ENCODE data around the gene RCAN3. TPM values are rescaled to one million over a fixed set of nuclear protein-coding genes. Genes with fewer than 3 reads are reported as not detected.

The RCAN3 gene
- total RNA-seq, 2 experiments from 2014 or later, result 51.2 to 56.6 TPM

DNA sequence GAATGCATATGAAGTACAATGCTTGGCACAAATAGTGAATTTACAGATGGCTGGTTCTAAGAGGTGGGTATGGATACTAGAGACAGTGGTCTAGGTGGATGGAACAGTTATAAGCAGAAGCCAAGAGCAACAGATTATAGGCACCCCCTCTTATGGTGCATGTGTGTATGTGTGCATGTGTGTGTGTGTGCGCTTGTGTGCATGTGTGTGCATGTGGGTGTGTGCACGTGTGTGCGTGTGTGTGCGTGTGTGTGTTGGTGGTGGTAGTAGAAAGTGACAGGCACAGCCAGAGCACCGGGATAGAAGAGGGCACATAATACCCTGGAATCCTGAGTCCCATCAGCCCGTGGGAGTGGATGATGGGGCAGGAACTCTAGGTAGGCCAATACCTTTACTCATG is 54.6 kb downstream of the RCAN3 start:
- POLR2A ChIA-PET, result no interaction called here
- CTCF ChIA-PET, result no interaction called here

DNA sequence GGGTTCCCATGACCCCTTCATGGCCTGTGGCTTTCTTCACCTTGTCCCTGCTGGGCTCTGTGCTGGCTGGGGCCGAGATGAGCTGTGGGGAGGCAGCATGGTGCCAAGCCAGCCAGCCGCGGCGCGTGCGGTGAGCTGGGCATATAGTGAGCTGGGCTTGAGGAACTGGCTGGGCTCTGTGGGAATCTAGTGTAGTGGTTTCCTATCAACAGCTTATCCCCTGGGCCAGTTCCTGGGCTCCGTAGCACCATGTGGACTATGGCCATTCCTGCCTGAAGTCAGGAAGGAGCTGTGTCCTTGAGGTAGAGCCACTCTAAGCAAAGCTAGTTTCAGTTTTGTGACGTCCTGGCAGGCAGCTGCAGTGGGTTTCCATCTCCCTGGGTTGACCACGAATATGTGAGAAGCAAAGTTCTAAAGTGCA is 55.1 kb downstream of the RCAN3 start:
- POLR2A ChIA-PET, result no interaction called here

GRCh38 chr1:24558455-24558854 is 55.8 kb downstream of the RCAN3 start:
- POLR2A ChIA-PET, result no interaction called here
- CTCF ChIA-PET, result no interaction called here

More for the DNA sequence above, 55.1 kb downstream of the RCAN3 start:
- CTCF ChIA-PET, result no interaction called here

DNA sequence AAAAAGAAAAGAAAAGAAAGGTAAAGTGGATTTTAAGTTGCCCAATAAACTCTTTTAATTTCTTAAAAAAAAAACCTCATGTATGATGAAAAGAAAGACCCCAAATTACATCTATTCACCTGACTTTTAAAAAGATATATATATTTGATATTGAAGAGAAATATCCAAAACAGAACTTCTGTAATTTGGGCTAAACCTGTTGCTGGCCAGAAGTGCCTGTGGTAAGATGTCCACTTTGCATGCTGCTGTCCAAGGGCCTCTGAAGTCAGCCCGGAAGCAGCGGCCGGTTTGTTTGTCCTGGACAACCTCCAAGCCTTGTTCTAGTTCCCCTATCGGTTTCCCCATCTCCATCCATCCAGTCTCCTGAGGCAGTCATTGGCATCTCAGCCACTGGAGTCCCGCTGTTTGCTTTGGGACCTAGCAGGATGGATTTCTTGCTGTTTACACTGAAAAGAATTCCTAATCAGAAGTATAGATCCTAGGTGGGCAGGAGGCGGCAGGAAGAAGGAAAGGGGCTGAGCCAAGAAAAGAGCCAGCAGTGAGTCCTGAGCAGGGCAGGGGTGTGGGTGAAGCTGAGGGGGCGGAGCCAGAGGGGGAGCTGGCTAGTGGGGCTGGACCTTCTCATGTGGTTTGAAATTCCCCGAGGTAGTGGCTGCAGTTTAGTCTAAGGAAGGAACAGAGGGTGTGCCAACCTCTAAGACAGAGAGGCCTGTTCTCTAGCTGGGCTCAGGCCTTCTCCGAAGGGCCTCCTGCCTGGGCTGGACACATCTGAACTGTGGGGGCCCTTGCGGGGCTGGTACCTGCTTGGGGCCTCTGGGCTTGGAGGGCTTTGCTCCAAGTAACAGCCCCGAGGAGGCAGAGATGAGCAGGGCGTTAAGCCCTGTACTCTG is 56.5 kb downstream of the RCAN3 start:
- ChIA-PET CTCF (interaction anchor here (0.6 kb wide), 1 partner anchor 320 kb away, joined by 3 read pairs; no protein-coding TSS in a partner anchor), POLR2A (no interaction called here)

DNA sequence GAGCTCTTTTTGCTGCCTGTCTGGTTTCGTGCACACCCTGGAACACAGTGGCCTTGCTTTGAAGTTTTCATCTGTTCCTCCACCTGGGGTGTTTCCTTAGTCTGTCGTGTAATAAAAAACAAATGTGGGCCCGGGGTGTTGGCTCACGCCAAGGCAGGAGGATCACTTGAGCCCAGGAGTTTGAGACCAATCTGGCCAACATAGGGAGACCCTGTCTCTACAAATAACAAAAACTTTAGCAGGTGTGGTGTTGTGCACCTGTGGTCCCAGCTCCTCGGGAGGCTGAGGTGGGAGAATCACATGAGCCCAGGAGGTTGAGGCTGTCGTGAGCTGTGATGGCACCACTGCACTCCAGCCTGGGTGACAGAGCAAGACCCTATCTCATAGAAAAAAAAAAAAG is 57.7 kb downstream of the RCAN3 start:
- CTCF ChIA-PET, result interaction anchor here (0.7 to 1.3 kb wide), 3 partner anchors 25 to 391 kb away, joined by 3 to 4 read pairs (median 4); no protein-coding TSS in a partner anchor

GRCh38 chr1:24562625-24563024 is 60.0 kb downstream of the RCAN3 start:
- POLR2A ChIA-PET, result interaction anchor here (0.5 kb wide), 1 partner anchor 641 kb away, joined by 4 read pairs; no protein-coding TSS in a partner anchor
- CTCF ChIA-PET, result interaction anchor here (1.7 kb wide), 1 partner anchor 24 kb away, joined by 5 read pairs; no protein-coding TSS in a partner anchor

More for the DNA sequence above, 57.7 kb downstream of the RCAN3 start:
- POLR2A ChIA-PET, result no interaction called here

GRCh38 chr1:24564695-24565094 is 62.1 kb downstream of the RCAN3 start:
- ChIA-PET POLR2A (no interaction called here), CTCF (interaction anchor here (0.7 to 0.9 kb wide), 3 partner anchors 140 to 375 kb away, joined by 3 to 4 read pairs (median 3); no protein-coding TSS in a partner anchor)

DNA sequence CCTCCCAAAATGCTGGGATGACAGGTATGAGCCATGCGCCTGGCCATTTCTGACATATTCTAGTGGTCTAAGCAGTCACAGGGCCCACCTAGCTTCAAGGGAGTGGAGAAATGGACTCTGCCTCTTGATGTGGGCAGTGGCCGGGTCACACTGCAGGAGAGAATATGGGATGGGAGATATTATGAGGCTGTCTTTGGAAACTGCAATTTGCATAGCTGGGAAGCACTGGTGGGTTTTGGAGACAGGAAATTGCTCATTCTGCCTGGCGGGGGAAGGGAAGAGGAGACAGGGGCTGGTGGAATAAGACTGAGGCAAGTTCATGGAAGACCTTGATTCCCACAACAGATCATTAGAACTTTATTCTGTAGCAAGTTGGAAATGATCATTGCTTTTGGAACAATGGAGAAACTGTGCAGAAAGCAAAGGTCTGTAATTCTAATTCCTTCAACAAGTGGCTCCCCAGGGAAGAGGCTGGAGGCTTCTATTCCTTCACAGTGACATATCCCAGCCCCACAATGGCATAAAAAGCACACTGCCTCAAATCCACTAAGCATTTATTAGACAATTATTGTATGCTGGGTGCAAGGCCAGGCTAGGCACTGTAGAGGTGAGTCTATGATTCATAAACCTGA is 63.7 kb downstream of the RCAN3 start:
- POLR2A ChIA-PET, result no interaction called here
- CTCF ChIA-PET, result no interaction called here

GRCh38 chr1:24567792-24568388 is 65.3 kb downstream of the RCAN3 start:
- ChIA-PET CTCF (no interaction called here), POLR2A (no interaction called here)

DNA sequence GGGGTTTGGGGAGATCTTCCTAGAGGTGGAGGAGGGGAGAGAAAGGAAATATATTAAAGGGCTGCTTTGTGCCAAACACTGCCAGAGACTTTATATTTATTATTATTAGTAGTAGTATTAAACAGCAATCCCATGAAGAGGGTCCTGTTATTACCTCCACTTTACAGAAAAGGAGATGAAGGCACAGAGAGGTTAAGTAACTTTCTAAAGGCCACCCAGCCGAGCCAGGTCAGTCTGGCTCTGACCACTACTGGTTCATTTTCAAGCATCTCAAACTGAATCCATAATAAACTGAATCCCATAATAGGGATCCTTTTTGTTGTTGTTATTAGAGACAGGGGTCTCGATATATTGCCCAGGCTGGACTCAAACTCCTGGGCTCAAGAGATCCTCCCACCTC is 65.8 kb downstream of the RCAN3 start:
- POLR2A ChIA-PET, result no interaction called here
- CTCF ChIA-PET, result no interaction called here

DNA sequence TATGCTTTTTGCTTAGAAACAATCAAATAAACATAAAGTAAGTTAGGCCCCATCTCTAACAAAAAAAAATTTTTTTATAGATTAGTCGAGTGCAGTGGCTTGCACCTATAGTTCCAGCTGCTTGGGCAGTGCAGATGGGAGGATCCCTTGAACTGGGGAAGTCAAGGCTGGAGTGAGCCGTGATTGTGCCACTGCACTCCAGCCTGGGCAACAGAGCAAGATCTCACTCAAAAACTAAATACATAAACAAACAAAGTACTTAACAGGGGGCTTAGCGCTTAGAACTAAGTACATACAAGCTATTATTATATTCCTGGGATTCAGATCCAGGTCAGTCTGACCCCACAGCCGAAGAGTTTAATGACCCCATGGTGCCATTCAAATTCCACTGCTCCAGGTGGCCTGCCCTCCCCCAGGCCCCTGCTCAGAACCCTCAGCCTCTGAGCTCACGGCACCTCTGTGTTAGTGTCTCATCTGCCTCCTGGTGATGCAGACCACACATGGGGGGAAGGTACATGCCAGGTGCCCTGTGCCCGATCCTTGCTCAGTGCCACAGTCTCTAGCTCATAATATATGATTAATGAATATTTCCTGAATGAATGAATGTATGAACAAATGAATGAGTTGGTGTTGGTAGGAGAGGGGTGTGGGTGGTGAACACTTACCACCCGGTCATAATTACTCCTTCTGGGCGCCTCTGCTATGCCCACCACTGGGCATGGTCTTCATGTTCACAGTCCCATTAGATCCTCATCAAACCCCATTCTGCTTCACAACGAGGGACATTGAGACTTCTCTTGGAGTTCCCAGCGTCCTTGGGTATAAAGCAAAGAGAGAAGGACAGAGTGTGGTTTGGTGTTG is 67.9 kb downstream of the RCAN3 start:
- CTCF ChIA-PET, result no interaction called here
- POLR2A ChIA-PET, result no interaction called here

GRCh38 chr1:24572301-24572700 is 69.7 kb downstream of the RCAN3 start:
- ChIA-PET CTCF (no interaction called here), POLR2A (no interaction called here)

- CTCF ChIA-PET, result interaction anchor here (0.6 to 0.7 kb wide), 2 partner anchors 55 to 152 kb away, joined by 3 to 5 read pairs; no protein-coding TSS in a partner anchor
- POLR2A ChIA-PET, result no interaction called here
These were observed 73.4 kb downstream of the RCAN3 start for GRCh38 chr1:24575905-24576587.

DNA sequence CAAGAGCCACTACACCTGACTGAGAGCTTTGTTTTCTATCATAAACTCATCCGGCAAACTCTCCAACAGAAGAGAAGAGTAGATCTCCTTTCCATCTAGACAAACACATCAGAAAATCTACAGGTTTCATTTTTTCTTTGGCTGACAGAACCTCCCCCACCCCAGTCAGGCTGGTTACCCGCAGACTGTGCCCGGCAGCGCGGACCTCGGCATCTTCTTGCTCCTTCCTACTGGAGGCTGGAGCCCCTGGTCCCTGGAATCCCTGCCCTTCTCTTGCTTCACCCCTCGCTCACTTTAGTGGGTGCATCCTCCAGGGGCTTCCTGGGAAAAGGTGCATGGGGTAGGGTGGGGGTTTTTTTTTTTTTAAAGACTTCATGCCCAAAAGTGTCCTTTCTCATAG is 76.2 kb downstream of the RCAN3 start:
- ChIA-PET CTCF (interaction anchor here (0.6 to 1.0 kb wide), 2 partner anchors 52 to 188 kb away, joined by 3 read pairs; no protein-coding TSS in a partner anchor), POLR2A (no interaction called here)

- CTCF ChIA-PET, result interaction anchor here (0.7 kb wide), 1 partner anchor 486 kb away, joined by 3 read pairs; no protein-coding TSS in a partner anchor
- POLR2A ChIA-PET, result no interaction called here
These were observed 78.1 kb downstream of the RCAN3 start for GRCh38 chr1:24580756-24581155.

DNA sequence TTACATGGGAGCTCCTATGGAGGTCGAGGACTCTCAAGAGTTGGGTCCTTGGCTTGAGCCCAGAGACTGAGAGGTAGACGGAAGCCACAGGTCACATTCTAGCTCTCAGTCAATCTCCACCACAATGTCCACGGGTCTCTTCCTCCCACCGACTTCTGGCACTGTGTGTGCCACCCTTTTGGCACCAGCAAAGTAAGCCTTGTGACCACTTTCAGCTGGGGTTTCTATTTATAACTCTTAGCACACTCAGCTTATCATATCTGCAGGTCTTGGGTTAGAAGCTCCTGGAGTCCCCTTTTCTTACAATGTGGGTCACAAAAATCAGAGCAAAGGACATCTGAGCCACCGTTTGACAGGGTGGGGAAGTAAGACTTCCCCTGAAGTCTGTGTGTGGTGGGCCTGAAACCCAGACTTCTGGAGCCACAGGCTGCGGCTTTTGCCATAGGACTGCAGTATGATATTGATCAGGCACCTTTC is 81.6 kb downstream of the RCAN3 start:
- POLR2A ChIA-PET, result no interaction called here

DNA sequence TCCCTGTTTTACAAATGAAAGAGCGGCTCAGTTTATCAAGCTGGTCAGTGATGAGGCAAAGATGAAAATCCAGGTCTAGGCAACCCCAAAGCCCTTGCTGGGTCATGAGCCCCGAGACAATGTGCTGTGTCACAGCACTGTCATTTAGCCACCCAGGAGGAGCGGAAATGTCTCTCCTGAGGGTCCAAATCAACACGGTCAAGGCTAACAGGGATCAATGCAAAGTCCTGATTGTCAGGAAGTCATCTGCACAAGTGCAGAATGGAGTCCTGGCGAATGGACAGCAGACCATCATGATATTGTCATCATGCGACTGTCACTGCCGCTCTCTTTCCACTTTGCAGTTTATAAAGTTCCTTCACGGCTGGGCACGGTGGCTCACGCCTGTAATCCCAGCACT is 83.5 kb downstream of the RCAN3 start:
- CTCF ChIA-PET, result interaction anchor here (1.3 to 2.8 kb wide), 7 partner anchors 20 to 170 kb away, joined by 4 to 19 read pairs (median 6); partner anchors contain the start of gene NIPAL3

More for the DNA sequence above, 81.6 kb downstream of the RCAN3 start:
- CTCF ChIA-PET, result interaction anchor here (0.6 to 1.6 kb wide), 2 partner anchors 100 to 169 kb away, joined by 3 to 4 read pairs; no protein-coding TSS in a partner anchor

More for the DNA sequence above, 83.5 kb downstream of the RCAN3 start:
- POLR2A ChIA-PET, result interaction anchor here (0.6 kb wide), 1 partner anchor 50 kb away, joined by 3 read pairs; no protein-coding TSS in a partner anchor
